WTC11 (cell line): ENCODE measurements around the gene BCKDHA.

Experiments used
- MXD4 ChIP-seq: fragments of 250-450 bp; sonication (Bioruptor Pico); IDR thresholded peaks from 2 replicates; pipeline ENCODE4 v1.8.0; 2021; ENCODE audit warnings: mild to moderate bottlenecking, moderate library complexity, borderline replicate concordance
- SOX15 ChIP-seq: fragments of 250-450 bp; sonication (Bioruptor Pico); IDR thresholded peaks from 2 replicates; pipeline ENCODE4 v1.9.0; 2021; ENCODE audit warnings: mild to moderate bottlenecking
- TF ChIP-seq, protein P1 (sequence below): sonication (generic); formaldehyde crosslinking; conservative IDR thresholded peaks from 2 replicates; pipeline ENCODE4 v1.8.1; 2022; ENCODE audit warnings: mild to moderate bottlenecking, missing genetic modification reagents

GRCh38 chr19:41402010-41402409 is 4.4 kb downstream of the BCKDHA start:
- TF ChIP-seq, protein P1, sequence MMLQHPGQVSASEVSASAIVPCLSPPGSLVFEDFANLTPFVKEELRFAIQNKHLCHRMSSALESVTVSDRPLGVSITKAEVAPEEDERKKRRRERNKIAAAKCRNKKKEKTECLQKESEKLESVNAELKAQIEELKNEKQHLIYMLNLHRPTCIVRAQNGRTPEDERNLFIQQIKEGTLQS (CRISPR knock-in tag), result no peak
- TF ChIP-seq SOX15 (CRISPR knock-in tag) (no peak), MXD4 (CRISPR knock-in tag) (no peak)
